Measurements from ENCODE around the gene C17orf67. TPM values are rescaled to one million over a fixed set of nuclear protein-coding genes. Genes with fewer than 3 reads are reported as not detected.

Gene C17orf67
- total and polyA plus RNA-seq, 9 of the 15 experiments (the other 6 are each of a cell fraction or from before 2014, with no cell fraction given) = 0.07 to 1.7 (median 0.59) TPM

DNA sequence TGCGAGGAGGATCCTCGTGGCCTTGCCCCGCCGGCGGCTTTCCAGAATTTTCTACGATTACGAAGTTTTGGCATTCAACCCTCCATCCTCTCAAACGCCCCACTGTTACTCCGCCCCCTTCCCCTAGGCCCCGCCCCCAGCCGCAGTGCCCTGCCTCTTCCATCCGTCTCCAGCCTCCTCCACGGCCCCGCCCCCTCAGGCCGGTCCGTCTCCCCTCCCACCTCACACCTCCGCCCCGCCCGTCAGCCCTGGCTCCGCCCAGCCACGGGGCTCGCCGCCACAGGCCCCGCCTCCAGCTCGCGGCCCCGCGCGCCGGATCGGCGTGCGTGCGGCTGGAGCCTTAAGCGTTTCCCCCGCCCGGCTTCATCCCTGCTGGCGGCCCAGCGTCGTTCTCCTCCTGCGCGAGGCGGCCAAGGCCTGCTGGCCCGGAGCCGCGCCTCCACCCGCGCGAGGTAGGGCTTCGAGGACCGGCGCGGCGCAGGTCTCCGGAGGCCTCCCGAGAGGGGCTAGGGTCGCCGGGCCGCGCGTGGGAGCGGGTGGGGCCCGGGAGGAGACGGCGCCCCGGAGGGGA, at the start of gene C17orf67, which contains the start of gene DGKE (continued):
- TF ChIP-seq, protein P1, sequence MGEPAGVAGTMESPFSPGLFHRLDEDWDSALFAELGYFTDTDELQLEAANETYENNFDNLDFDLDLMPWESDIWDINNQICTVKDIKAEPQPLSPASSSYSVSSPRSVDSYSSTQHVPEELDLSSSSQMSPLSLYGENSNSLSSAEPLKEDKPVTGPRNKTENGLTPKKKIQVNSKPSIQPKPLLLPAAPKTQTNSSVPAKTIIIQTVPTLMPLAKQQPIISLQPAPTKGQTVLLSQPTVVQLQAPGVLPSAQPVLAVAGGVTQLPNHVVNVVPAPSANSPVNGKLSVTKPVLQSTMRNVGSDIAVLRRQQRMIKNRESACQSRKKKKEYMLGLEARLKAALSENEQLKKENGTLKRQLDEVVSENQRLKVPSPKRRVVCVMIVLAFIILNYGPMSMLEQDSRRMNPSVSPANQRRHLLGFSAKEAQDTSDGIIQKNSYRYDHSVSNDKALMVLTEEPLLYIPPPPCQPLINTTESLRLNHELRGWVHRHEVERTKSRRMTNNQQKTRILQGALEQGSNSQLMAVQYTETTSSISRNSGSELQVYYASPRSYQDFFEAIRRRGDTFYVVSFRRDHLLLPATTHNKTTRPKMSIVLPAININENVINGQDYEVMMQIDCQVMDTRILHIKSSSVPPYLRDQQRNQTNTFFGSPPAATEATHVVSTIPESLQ (CRISPR knock-in tag; IDR thresholded peaks at IDR 0.05) = peak; percentile 59; the same call in 1 of the 2 replicates
- TF ChIP-seq SMAD1 (IDR thresholded peaks at IDR 0.05; ENCODE audit: low read depth, low read length, partially characterized antibody) = no peak
- TF ChIP-seq TAF7 (tag; IDR thresholded peaks at IDR 0.05) = no peak
- no peak for TF ChIP-seq ZBTB9 (CRISPR knock-in tag; IDR thresholded peaks at IDR 0.05)
- TF ChIP-seq ZNF197 (CRISPR knock-in tag; IDR thresholded peaks at IDR 0.05; ENCODE audit: low read depth) = no peak
- TF ChIP-seq SAFB (IDR thresholded peaks at IDR 0.05; ENCODE audit: borderline replicate concordance, low read depth, low read length) = peak; percentile 85
- TF ChIP-seq RREB1 (CRISPR knock-in tag; IDR thresholded peaks at IDR 0.05) = no peak
- peak; percentile 54; the same call in 1 of the 2 replicates for TF ChIP-seq NR3C1 (CRISPR knock-in tag; IDR thresholded peaks at IDR 0.05)
- peak; percentile 28 for TF ChIP-seq TCF3 (CRISPR knock-in tag; IDR thresholded peaks at IDR 0.05)
- TF ChIP-seq PRMT5 (CRISPR knock-in tag; IDR thresholded peaks at IDR 0.05) = no peak
- TF ChIP-seq ATF1 (CRISPR knock-in tag; IDR thresholded peaks at IDR 0.05) = no peak
- peak; percentile 55; the same call in 1 of the 2 replicates for TF ChIP-seq ATF1 (tag; IDR thresholded peaks at IDR 0.05)
- TF ChIP-seq, protein P2, sequence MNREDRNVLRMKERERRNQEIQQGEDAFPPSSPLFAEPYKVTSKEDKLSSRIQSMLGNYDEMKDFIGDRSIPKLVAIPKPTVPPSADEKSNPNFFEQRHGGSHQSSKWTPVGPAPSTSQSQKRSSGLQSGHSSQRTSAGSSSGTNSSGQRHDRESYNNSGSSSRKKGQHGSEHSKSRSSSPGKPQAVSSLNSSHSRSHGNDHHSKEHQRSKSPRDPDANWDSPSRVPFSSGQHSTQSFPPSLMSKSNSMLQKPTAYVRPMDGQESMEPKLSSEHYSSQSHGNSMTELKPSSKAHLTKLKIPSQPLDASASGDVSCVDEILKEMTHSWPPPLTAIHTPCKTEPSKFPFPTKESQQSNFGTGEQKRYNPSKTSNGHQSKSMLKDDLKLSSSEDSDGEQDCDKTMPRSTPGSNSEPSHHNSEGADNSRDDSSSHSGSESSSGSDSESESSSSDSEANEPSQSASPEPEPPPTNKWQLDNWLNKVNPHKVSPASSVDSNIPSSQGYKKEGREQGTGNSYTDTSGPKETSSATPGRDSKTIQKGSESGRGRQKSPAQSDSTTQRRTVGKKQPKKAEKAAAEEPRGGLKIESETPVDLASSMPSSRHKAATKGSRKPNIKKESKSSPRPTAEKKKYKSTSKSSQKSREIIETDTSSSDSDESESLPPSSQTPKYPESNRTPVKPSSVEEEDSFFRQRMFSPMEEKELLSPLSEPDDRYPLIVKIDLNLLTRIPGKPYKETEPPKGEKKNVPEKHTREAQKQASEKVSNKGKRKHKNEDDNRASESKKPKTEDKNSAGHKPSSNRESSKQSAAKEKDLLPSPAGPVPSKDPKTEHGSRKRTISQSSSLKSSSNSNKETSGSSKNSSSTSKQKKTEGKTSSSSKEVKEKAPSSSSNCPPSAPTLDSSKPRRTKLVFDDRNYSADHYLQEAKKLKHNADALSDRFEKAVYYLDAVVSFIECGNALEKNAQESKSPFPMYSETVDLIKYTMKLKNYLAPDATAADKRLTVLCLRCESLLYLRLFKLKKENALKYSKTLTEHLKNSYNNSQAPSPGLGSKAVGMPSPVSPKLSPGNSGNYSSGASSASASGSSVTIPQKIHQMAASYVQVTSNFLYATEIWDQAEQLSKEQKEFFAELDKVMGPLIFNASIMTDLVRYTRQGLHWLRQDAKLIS (CRISPR knock-in tag; IDR thresholded peaks at IDR 0.05) = 0 out of 2 replicates have a peak, but pooled peaks have one; percentile 17
- TF ChIP-seq SPI1 (IDR thresholded peaks at IDR 0.05; ENCODE audit: borderline replicate concordance, low read depth, low read length) = no peak
- no peak for TF ChIP-seq PHF21A (IDR thresholded peaks at IDR 0.05; ENCODE audit: borderline replicate concordance, low read depth)

Data from K562 (cell line).